H9 (cell line): ENCODE results near the gene IGF1. TPM values are rescaled to one million over a fixed set of nuclear protein-coding genes. Genes with fewer than 3 reads are reported as not detected.

ENCODE experiments used
- DNase-seq: peaks from one replicate; pipeline ENCODE4 v3.0.0-alpha.2; 2017
- H2AFZ ChIP-seq: one replicate; pipeline ENCODE4 v1.6.1; 2013; ENCODE audit warnings: mild to moderate bottlenecking, low read length, control low read depth, moderate library complexity
- H2AK5ac ChIP-seq: 2 replicates; pipeline ENCODE4 v1.6.1; 2013; ENCODE audit warnings: low read length, control low read depth, mixed read lengths; ENCODE audit not compliant: insufficient read length
- H2BK120ac ChIP-seq: one replicate; pipeline ENCODE4 v1.6.1; 2013; ENCODE audit warnings: low read depth, mild to moderate bottlenecking, low read length, control low read depth, inconsistent platforms; ENCODE audit not compliant: poor library complexity, severe bottlenecking
- H2BK12ac ChIP-seq: 2 replicates; pipeline ENCODE4 v1.6.1; 2013; ENCODE audit warnings: low read length, control low read depth, mixed read lengths, low read depth; ENCODE audit not compliant: insufficient read length
- H2BK15ac ChIP-seq: 2 replicates; pipeline ENCODE4 v1.6.1; 2013; ENCODE audit warnings: low read depth, low read length, control low read depth
- H2BK20ac ChIP-seq: one replicate; pipeline ENCODE4 v1.6.1; 2013; ENCODE audit warnings: low read depth, mild to moderate bottlenecking, low read length, control low read depth, inconsistent platforms; ENCODE audit not compliant: poor library complexity, severe bottlenecking
- H2BK5ac ChIP-seq: 2 replicates; pipeline ENCODE4 v1.6.1; 2013; ENCODE audit warnings: low read length, control low read depth, mixed read lengths; ENCODE audit not compliant: insufficient read length
- H3K14ac ChIP-seq: 2 replicates; pipeline ENCODE4 v1.6.1; 2013; ENCODE audit warnings: low read length, control low read depth; ENCODE audit not compliant: insufficient read depth
- H3K18ac ChIP-seq: 2 replicates; pipeline ENCODE4 v1.6.1; 2013; ENCODE audit warnings: low read depth, mild to moderate bottlenecking, mixed read lengths, low read length, control low read depth; ENCODE audit not compliant: insufficient read length
- H3K23ac ChIP-seq: 2 replicates; pipeline ENCODE4 v1.6.1; 2013; ENCODE audit warnings: low read length, control low read depth, mixed read lengths, low read depth; ENCODE audit not compliant: insufficient read length
- H3K23me2 ChIP-seq: 2 replicates; pipeline ENCODE4 v1.6.1; 2013; ENCODE audit warnings: low read depth, mild to moderate bottlenecking, mixed read lengths, low read length, control low read depth; ENCODE audit not compliant: insufficient read length, poor library complexity, severe bottlenecking
- H3K27ac ChIP-seq: 2 replicates; pipeline ENCODE4 v1.5.1; 2013; ENCODE audit warnings: low read length, control low read depth, mixed read lengths, low read depth; ENCODE audit not compliant: insufficient read length
- H3K27me3 ChIP-seq: 2 replicates; pipeline ENCODE4 v1.6.1; 2013; ENCODE audit warnings: low read length, control low read depth, inconsistent platforms; ENCODE audit not compliant: insufficient read depth
- H3K4ac ChIP-seq: 2 replicates; pipeline ENCODE4 v1.6.1; 2013; ENCODE audit warnings: low read depth, mild to moderate bottlenecking, control low read depth, inconsistent platforms, low read length, moderate library complexity
- H3K4me1 ChIP-seq: 2 replicates; pipeline ENCODE4 v1.6.1; 2013; ENCODE audit warnings: low read length, control low read depth, inconsistent platforms; ENCODE audit not compliant: insufficient read depth
- H3K4me2 ChIP-seq: 2 replicates; pipeline ENCODE4 v1.6.1; 2013; ENCODE audit warnings: low read length, control low read depth, mixed read lengths; ENCODE audit not compliant: insufficient read length, insufficient read depth
- H3K56ac ChIP-seq: 2 replicates; pipeline ENCODE4 v1.6.1; 2013; ENCODE audit warnings: low read depth, mild to moderate bottlenecking, mixed read lengths, low read length, control low read depth; ENCODE audit not compliant: insufficient read length
- H3K79me1 ChIP-seq: 2 replicates; pipeline ENCODE4 v1.6.1; 2013; ENCODE audit warnings: low read depth, mild to moderate bottlenecking, moderate library complexity, low read length, control low read depth, inconsistent platforms; ENCODE audit not compliant: insufficient read depth, poor library complexity, severe bottlenecking
- H3K79me2 ChIP-seq: 2 replicates; pipeline ENCODE4 v1.6.1; 2013; ENCODE audit warnings: low read length, control low read depth, inconsistent platforms; ENCODE audit not compliant: insufficient read depth
- H3K9ac ChIP-seq: 2 replicates; pipeline ENCODE4 v1.6.1; 2013; ENCODE audit warnings: low read length, control low read depth, mixed read lengths; ENCODE audit not compliant: insufficient read length; ENCODE audit errors: extremely low read depth
- H3K9me3 ChIP-seq: one replicate; pipeline ENCODE4 v1.6.1; 2013; ENCODE audit warnings: low read depth, low read length, inconsistent platforms; ENCODE audit not compliant: control insufficient read depth
- H3T11ph ChIP-seq: one replicate; pipeline ENCODE4 v1.6.1; 2013; ENCODE audit warnings: mild to moderate bottlenecking, low read length, control low read depth, inconsistent platforms
- H4K20me1 ChIP-seq: one replicate; pipeline ENCODE4 v1.6.1; 2013; ENCODE audit not compliant: control insufficient read depth, insufficient read length, insufficient read depth
- H4K5ac ChIP-seq: 2 replicates; pipeline ENCODE4 v1.6.1; 2013; ENCODE audit warnings: low read depth, mild to moderate bottlenecking, mixed read lengths, low read length, control low read depth; ENCODE audit not compliant: insufficient read length
- H4K8ac ChIP-seq: replicated peaks from 2 replicates; pipeline ENCODE4 v1.6.1; 2013; ENCODE audit warnings: low read length, control low read depth, mixed read lengths, low read depth; ENCODE audit not compliant: insufficient read length
- H4K91ac ChIP-seq: 2 replicates; pipeline ENCODE4 v1.6.1; 2013; ENCODE audit warnings: low read depth, mild to moderate bottlenecking, moderate library complexity, mixed read lengths, low read length, control low read depth; ENCODE audit not compliant: insufficient read length
- H3K27ac Mint-ChIP-seq, 3 experiments: 2 replicates in 2 of 3; 3 replicates in 1 of 3; pipeline ENCODE4 v1.8.0; 2020 to 2021; ENCODE audit warnings: mixed read lengths in 3 of 3, mild to moderate bottlenecking in 1 of 3, moderate library complexity in 1 of 3
- H3K27me3 Mint-ChIP-seq: 2 replicates; pipeline ENCODE4 v1.8.0; 2021; ENCODE audit warnings: low read depth, mild to moderate bottlenecking, moderate library complexity, mixed read lengths
- H3K36me3 Mint-ChIP-seq, 3 experiments: 2 replicates in 2 of 3; 3 replicates in 1 of 3; pipeline ENCODE4 v1.8.0; 2020 to 2021; ENCODE audit warnings: low read depth in 3 of 3, mixed read lengths in 3 of 3; ENCODE audit not compliant: insufficient read depth in 1 of 3
- H3K4me1 Mint-ChIP-seq, 2 experiments: 2 replicates each; pipeline ENCODE4 v1.8.0; 2020; ENCODE audit warnings: mixed read lengths in 2 of 2
- H3K4me3 Mint-ChIP-seq, 2 experiments: 2 replicates in 1 of 2; 3 replicates in 1 of 2; pipeline ENCODE4 v1.8.0; 2020 to 2021; ENCODE audit warnings: mild to moderate bottlenecking in 2 of 2, mixed read lengths in 2 of 2, moderate library complexity in 1 of 2
- H3K9me3 Mint-ChIP-seq, 2 experiments: 2 replicates in 1 of 2; 3 replicates in 1 of 2; pipeline ENCODE4 v1.8.0; 2020; ENCODE audit warnings: mild to moderate bottlenecking in 2 of 2, mixed read lengths in 2 of 2, moderate library complexity in 1 of 2
- WGBS: extraction: QIAGEN DNeasy Blood & Tissue Kit; methylation state at CpG from one replicate; pipeline ENCODE4 v1.1.7; 2013; ENCODE audit warnings: missing lambda C conversion rate, low lambda C conversion rate, mixed read lengths; ENCODE audit not compliant: insufficient read length; ENCODE audit errors: extremely low coverage; 5-methylcytosine and 5-hydroxymethylcytosine counted together
- total RNA-seq: library from RNA; stranded (reverse); gene quantifications from 2 replicates; pipeline ENCODE4 v1.2.1, GENCODE V29; 2021
- TF ChIP-seq, protein P1 (sequence below): fragments of 200-600 bp; sonication (generic); conservative IDR thresholded peaks from 3 replicates; pipeline ENCODE4 v1.8.0; 2021; ENCODE audit warnings: antibody characterized with exemption, mild to moderate bottlenecking

The IGF1 gene
- total RNA-seq, 1 experiment from 2014 or later, result not detected

DNA sequence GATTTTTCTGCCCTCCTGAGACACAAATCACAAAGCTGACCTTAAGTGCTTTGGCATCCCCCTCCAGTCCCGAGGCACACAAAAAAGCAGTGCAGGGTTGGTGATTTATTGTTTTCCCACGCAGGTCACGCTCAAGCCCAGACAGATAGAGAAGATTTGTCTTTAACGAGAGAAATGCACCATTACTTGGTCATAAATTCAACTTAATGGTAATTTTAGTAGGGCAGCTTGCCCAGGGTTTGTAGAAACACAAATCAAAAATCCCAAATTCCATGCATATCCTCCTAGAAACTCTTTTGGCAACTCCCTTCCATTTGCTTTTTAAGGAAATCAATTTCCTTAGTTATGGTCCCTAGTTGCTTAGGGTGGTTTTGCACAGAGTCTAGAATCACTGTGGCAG, 132.6 kb downstream of the IGF1 start:
- Histone ChIP-seq H3T11ph (no peak overlapping the region), H3K4ac (no peak overlapping the region), H2AK5ac (no peak overlapping the region), H3K4me1 (no peaks in the 10 kb centered on the region), H3K79me2 (no peaks in the 10 kb centered on the region), H2BK12ac (no peak overlapping the region), H4K8ac (no peak overlapping the region), H3K23ac (no peak overlapping the region), H3K14ac (no peak overlapping the region), H3K18ac (no peak overlapping the region), H2AFZ (no peak overlapping the region), H3K23me2 (no peaks in the 10 kb centered on the region), H2BK15ac (no peak overlapping the region), H3K79me1 (no peaks in the 10 kb centered on the region), H3K4me2 (no peak overlapping the region), H3K27me3 (no peaks in the 10 kb centered on the region; the same call in 1 of the 2 replicates), H3K27ac (no peak overlapping the region), H2BK5ac (no peak overlapping the region), H4K20me1 (no peaks in the 10 kb centered on the region), H3K56ac (no peak overlapping the region), H4K5ac (no peak overlapping the region), H2BK120ac (no peak overlapping the region), H3K9me3 (no peaks in the 10 kb centered on the region), H2BK20ac (no peak overlapping the region), H3K9ac (no peak overlapping the region), H4K91ac (no peak overlapping the region)
- no peak overlapping the region for H3K4me3 Mint-ChIP-seq
- WGBS, result no CpG with 5 or more reads among the region's 4 CpGs
- peaks cover 11 to 13% of the 10 kb centered on the region in 2 experiments for H3K9me3 Mint-ChIP-seq
- TF ChIP-seq, protein P1, sequence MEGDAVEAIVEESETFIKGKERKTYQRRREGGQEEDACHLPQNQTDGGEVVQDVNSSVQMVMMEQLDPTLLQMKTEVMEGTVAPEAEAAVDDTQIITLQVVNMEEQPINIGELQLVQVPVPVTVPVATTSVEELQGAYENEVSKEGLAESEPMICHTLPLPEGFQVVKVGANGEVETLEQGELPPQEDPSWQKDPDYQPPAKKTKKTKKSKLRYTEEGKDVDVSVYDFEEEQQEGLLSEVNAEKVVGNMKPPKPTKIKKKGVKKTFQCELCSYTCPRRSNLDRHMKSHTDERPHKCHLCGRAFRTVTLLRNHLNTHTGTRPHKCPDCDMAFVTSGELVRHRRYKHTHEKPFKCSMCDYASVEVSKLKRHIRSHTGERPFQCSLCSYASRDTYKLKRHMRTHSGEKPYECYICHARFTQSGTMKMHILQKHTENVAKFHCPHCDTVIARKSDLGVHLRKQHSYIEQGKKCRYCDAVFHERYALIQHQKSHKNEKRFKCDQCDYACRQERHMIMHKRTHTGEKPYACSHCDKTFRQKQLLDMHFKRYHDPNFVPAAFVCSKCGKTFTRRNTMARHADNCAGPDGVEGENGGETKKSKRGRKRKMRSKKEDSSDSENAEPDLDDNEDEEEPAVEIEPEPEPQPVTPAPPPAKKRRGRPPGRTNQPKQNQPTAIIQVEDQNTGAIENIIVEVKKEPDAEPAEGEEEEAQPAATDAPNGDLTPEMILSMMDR, result no peak
- no peak for DNase-seq
- no peaks in the 10 kb centered on the region for H3K27me3 Mint-ChIP-seq
- no peak overlapping the region for H3K27ac Mint-ChIP-seq
- 0 out of 4 replicates have a peak, but pooled peaks cover 4 to 5% of the 10 kb centered on the region in 2 experiments for H3K4me1 Mint-ChIP-seq
- H3K36me3 Mint-ChIP-seq, result peaks cover 0 to 9% (median 0%) of the 10 kb centered on the region in 3 experiments; a peak in 2 of 7 replicates
